ENCODE data around the gene CDKN2A. TPM values are rescaled to one million over a fixed set of nuclear protein-coding genes. Genes with fewer than 3 reads are reported as not detected.

The CDKN2A gene
- total RNA-seq, 1 experiment from 2014 or later = 0.35 TPM

- H3K4me2 ChIP-seq (ENCODE audit: insufficient read depth, insufficient read length, low read length) = no peak overlapping the region
- no peak overlapping the region for H2BK15ac ChIP-seq (ENCODE audit: low read depth, low read length)
- H2BK20ac ChIP-seq (ENCODE audit: low read depth, low read length, poor library complexity, severe bottlenecking) = no peak overlapping the region
- WGBS (ENCODE audit: extremely low coverage, insufficient read length, low lambda C conversion rate) = no CpG with 5 or more reads among the region's 10 CpGs
- no peak overlapping the region for H3K14ac ChIP-seq (ENCODE audit: insufficient read depth, low read length)
- no peak overlapping the region for H2AFZ ChIP-seq (ENCODE audit: low read length)
- Mint-ChIP-seq H3K36me3 (ENCODE audit: insufficient read depth in 1 of 3, low read depth in 3 of 3) (peaks cover 0 to 3% (median 0%) of the 10 kb centered on the region in 3 experiments; a peak in 2 of 7 replicates), H3K4me1 (peaks cover 35 to 51% of the 10 kb centered on the region in 2 experiments), H3K27me3 (ENCODE audit: low read depth) (peaks cover 99% of the 10 kb centered on the region), H3K4me3 (no peak overlapping the region), H3K27ac (no peak overlapping the region; a peak in 1 of 7 replicates), H3K9me3 (peaks cover 11 to 12% of the 10 kb centered on the region in 2 experiments)
- no peak overlapping the region for H2AK5ac ChIP-seq (ENCODE audit: insufficient read length, low read length)
- H4K5ac ChIP-seq (ENCODE audit: insufficient read length, low read depth, low read length) = no peak overlapping the region
- H4K91ac ChIP-seq (ENCODE audit: insufficient read length, low read depth, low read length) = no peak overlapping the region
- H3K79me2 ChIP-seq (ENCODE audit: insufficient read depth, low read length) = no peaks in the 10 kb centered on the region
- no peak overlapping the region for H3K23ac ChIP-seq (ENCODE audit: insufficient read length, low read depth, low read length)
- no peaks in the 10 kb centered on the region for H3K9me3 ChIP-seq (ENCODE audit: control insufficient read depth, low read depth, low read length)
- no peak for DNase-seq
- H3K9ac ChIP-seq (ENCODE audit: extremely low read depth, insufficient read length, low read length) = no peak overlapping the region
- H3T11ph ChIP-seq (ENCODE audit: low read length) = no peak overlapping the region
- no peak overlapping the region for H3K56ac ChIP-seq (ENCODE audit: insufficient read length, low read depth, low read length)
- H4K8ac ChIP-seq (replicated peaks; ENCODE audit: insufficient read length, low read depth, low read length) = no peak overlapping the region
- H2BK120ac ChIP-seq (ENCODE audit: low read depth, low read length, poor library complexity, severe bottlenecking) = no peak overlapping the region
- no peak overlapping the region for H3K18ac ChIP-seq (ENCODE audit: insufficient read length, low read depth, low read length)
- H3K23me2 ChIP-seq (ENCODE audit: insufficient read length, low read depth, low read length, poor library complexity, severe bottlenecking) = peaks cover 4% of the 10 kb centered on the region
- H3K27me3 ChIP-seq (ENCODE audit: insufficient read depth, low read length) = peaks cover 87% of the 10 kb centered on the region
- no peak overlapping the region for H2BK12ac ChIP-seq (ENCODE audit: insufficient read length, low read depth, low read length)
- H2BK5ac ChIP-seq (ENCODE audit: insufficient read length, low read length) = no peak overlapping the region
- no peaks in the 10 kb centered on the region for H3K79me1 ChIP-seq (ENCODE audit: insufficient read depth, low read depth, low read length, poor library complexity, severe bottlenecking)
- no peaks in the 10 kb centered on the region; the same call in 1 of the 2 replicates for H3K4me1 ChIP-seq (ENCODE audit: insufficient read depth, low read length)
- H3K27ac ChIP-seq (ENCODE audit: insufficient read length, low read depth, low read length) = no peak overlapping the region
- no peaks in the 10 kb centered on the region for H4K20me1 ChIP-seq (ENCODE audit: control insufficient read depth, insufficient read depth, insufficient read length)
- no peak overlapping the region for H3K4ac ChIP-seq (ENCODE audit: low read depth, low read length)
- TF ChIP-seq, protein P1, sequence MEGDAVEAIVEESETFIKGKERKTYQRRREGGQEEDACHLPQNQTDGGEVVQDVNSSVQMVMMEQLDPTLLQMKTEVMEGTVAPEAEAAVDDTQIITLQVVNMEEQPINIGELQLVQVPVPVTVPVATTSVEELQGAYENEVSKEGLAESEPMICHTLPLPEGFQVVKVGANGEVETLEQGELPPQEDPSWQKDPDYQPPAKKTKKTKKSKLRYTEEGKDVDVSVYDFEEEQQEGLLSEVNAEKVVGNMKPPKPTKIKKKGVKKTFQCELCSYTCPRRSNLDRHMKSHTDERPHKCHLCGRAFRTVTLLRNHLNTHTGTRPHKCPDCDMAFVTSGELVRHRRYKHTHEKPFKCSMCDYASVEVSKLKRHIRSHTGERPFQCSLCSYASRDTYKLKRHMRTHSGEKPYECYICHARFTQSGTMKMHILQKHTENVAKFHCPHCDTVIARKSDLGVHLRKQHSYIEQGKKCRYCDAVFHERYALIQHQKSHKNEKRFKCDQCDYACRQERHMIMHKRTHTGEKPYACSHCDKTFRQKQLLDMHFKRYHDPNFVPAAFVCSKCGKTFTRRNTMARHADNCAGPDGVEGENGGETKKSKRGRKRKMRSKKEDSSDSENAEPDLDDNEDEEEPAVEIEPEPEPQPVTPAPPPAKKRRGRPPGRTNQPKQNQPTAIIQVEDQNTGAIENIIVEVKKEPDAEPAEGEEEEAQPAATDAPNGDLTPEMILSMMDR (conservative IDR thresholded peaks at IDR 0.05) = no peak
Measured at GRCh38 chr9:21967702-21968101, 26.5 kb downstream of the CDKN2A start.

All from H9 (cell line).